ENCODE results near the gene AOPEP.

The AOPEP gene

DNA sequence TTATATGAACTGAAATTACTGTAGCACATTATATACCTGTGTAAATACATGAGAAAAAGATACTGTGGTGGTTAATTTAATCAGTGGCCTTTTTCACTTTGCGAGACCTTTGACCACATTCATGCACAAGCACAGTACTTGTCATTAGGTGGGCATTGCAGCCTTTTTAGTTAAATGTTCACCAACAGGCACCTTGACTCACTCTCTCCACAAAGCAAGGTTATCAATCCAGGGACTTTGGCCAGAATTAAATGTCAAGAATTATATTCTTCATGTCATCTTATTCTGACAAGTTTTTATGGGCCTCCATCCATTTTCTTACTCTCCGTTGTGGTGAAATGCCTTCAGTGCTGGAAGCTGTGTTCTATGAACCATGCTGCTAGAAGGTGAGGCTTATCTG lies 72.2 kb downstream of the AOPEP start:
- no peak for DNase-seq

GRCh38 chr9:94799578-94800264 lies 73.2 kb downstream of the AOPEP start:
- no peak for DNase-seq

DNA sequence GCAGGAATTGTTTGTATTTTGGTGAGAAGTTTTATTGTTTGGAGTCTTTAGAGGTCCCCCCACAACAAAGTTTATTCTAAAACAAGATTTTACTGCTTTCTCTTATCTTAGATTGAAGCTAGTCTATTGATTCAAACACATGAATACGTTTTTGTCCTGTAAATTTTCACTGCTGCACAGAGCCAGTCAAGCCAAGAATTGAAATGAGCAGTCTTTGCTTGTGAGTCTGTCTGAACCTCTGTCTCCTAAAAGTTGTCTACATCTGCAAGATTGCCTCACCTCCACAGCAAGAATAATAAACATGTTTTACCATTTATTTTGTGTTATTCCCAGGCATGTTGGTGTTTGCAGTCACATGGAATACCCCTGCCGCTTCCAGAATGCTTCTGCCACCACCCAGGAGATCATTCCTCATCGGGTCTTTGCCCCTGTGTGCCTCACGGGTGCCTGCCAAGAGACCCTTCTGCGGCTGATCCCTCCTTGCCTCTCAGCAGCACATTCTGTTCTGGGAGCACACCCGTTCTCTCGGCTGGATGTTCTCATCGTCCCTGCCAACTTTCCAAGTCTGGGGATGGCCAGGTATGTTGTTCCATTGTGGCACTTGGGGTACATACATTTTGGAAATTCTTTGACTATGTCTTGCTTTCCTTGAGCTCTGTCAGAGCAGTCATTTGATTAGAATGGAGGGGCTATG lies 74.1 kb downstream of the AOPEP start:
- no peak for DNase-seq

DNA sequence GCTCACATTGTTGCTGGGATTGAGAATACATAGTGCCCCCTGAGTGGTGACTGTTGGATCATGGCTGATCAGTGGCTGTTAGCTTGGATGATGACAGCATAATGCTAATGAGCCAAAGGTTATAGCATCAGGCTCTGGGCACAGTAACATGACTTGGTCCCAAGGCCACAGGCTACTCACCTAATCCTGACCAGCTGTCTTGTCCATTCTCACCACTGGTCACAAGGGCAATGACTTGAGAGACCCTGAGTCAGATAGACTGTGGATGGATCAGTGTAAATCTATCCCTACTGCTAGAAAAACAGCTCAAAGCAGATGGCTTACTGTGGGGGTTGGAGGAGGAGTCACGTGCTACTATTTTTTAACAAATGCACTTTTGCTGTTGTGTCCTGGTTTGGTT lies 74.7 kb downstream of the AOPEP start:
- no peak for DNase-seq

DNA sequence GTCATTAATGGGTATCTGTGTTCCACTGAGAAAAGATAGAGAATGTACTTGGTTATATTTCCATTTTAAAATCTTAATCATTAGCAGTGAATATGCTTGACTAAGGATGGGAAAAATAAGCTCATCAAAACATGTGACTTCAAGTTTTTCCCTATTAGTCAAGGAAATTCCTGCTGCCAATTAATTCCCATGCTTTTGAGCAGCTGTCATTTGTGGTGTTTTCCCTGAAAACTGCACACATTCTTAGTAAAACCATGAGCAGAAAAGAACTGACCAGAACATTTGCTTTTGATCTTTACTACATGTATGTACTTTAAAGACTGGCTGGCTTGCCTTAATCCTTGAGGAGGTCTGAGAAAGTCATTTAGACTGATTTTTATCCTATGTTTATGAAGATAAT lies 75.2 kb downstream of the AOPEP start:
- DNase-seq, result no peak

- no peak for DNase-seq
These were observed 75.8 kb downstream of the AOPEP start for GRCh38 chr9:94802251-94802650.

- DNase-seq, result no peak
These were observed 76.3 kb downstream of the AOPEP start for GRCh38 chr9:94802793-94803192.

- no peak for DNase-seq
These were observed 77.8 kb downstream of the AOPEP start for GRCh38 chr9:94804316-94804715.

DNA sequence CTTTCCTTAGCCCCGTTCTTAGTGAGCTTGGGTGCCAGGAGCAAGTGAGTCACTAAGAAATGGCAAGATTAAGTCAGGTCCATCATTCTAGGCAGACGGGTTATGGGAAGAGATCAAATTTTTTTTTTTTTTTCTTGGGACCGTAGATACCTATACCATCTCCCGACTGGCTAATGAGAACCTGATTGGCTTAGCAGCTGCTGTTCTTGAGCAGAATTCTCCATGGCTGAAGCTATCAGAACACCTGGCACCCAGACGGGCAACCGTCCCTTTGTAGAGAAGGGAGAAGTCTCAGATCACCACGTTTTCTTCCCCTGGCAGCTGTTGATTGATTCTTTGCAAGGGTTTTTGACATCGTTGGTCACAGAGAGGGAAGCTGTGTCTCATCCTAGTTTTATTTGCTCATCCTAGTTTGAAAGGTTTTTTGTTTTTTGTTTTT lies 78.6 kb downstream of the AOPEP start:
- no peak for DNase-seq

- DNase-seq, result no peak
These were observed 79.1 kb downstream of the AOPEP start for GRCh38 chr9:94805585-94805984.

DNA sequence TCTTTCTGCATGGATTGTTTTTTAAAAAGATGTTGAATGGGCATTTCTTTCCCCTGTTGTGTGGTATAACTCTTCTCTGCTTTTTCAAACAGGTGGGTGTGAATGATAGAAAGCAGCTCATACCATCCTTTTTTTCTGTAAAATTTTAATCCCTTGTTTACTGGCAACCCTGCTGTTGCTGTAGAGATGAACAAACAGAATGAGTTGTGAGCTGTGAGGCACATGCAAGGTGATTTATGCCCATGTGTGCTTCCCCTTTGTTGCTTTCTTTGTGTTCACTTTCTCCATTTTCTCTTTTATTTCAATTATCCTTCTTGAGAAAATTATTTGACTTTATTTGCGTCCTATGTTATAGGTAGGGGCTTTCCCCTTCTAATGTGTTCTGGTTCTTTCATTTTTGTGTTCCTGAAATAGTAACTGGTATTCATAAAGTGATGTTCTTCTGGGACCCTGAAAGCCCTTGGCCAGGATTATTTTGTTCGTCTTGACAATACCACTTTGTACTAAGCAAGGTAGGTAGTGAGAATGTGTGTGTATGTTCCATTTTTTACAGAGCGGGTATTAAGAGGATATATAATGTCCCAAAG lies 79.9 kb downstream of the AOPEP start:
- no peak for DNase-seq

- DNase-seq, result no peak
These were observed 81.1 kb downstream of the AOPEP start for GRCh38 chr9:94807556-94807955.

- no peak for DNase-seq
These were observed 82.6 kb downstream of the AOPEP start for GRCh38 chr9:94808926-94809700.

DNA sequence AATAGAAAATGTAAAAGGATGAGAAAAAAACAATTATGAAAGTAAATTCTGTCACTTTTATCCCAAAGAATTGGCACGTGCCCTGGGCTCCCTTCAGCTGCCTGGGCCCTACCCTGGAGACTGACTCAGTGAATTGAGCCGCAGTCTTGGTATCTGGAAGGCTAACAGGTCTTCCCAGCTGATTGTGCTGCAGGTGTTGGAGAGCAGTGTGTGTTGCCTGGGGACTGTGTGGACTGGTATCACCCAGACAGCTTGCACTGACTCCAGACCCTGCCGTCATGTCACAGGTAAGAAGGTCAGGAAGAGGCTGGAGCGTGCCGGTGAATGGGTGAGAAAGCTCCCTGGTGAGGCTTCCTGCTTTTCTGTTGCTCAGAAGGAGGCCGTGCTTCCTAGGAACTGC lies 83.3 kb downstream of the AOPEP start:
- no peak for DNase-seq

GRCh38 chr9:94811074-94811473 lies 84.6 kb downstream of the AOPEP start:
- no peak for DNase-seq

GRCh38 chr9:94812343-94812742 lies 85.8 kb downstream of the AOPEP start:
- DNase-seq, result no peak

DNA sequence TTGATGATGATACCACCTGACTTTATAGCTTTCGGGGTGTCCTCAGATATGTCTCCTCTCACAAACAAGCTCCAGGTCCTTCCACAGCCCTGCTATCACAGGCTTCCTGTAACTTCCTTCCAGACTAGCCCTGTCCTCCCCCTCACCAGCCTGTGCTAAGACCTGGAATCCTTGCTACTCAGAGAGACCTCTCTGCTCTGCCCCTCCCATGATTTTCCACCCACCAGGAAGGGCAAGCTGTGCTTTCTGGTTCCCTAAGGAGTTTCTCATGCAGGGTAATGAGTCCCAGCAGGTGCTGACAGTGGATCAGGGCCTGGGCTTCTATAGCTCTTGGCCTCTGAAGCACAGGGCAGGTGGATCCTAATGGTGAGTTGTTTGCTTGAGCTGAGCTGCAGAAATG lies 86.9 kb downstream of the AOPEP start:
- DNase-seq, result no peak

DNA sequence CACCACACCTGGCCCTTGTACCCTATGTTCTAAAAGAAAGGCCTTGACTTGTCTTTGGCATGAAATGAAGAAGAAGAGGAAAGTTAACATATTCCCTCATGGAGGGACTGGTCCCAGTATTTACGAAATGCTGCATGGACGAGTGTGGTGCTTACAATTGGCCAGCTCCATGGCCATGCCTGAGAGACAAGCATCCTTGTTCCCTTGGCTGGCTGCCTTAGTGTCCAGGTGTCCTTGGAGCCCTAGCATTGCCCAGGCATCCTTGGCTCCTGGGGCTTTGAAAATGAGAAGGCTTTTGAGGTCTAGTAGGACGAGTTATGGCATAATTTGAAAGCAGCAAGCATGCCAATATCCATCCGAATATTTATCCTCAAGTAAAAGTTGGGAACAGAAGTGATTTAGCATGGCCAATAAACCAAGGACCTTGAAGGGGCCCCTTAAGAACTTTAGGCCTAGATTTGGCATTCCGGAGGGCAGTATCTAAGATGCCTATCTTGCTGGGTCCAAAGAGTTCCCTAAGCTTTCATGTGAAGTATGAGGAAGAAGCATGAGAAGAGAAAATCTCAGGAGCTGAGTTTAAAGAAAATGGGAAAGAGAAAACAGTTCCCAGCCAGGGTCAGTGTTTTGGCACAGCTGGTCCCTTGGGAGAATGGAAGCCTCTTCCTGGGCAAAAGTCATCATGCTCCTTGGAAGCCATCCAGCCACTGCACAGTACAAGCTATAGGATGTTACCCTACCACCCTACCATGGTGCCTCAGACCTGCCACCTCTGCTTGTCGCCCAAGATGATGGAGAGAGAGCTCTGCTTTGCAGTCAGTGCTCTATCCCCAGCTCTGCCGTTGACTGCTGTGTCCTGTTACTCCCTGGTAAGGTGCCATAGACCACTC lies 91.0 kb downstream of the AOPEP start:
- no peak for DNase-seq

DNA sequence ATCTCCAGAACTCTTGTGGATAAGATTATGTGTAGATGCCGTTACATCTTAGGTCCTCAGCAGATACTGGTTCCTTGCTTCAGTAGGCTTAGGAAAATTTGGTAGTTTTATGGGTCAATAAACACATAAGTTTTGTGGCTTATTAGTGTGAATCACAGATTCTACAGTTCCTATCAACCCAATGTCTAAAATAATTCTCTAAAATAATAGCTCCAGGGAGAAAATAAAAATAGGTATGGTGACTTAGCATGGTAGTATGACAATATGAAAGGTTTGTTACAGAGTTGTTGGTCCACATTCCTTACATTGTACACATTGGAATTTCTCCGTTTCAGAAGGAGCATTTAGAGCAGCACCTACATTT lies 91.7 kb downstream of the AOPEP start:
- DNase-seq, result no peak

DNA sequence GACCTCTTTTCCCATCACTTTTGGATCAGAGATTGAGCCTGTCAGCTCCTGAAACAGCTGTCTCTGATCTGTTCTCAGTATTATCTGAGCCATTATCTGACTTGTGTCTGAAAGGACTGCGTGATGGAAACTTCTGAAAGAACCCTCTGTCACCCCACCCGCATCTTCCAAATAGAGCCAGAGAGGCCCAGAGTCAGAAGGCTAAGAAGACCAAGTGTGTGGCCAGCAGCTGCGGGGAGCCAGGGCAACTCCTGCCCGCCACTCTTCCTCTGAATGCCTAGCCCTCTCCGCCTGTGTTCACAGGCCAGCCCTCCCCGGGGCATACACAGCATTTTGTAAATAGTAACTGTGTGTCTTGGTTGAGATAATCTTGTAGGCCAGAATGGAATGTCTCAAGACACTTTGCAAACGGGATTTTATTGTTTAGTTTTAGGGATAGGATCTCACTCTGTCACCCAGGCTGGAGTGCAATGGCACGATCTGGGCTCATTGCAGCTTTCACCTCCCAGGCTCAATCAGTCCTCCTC lies 92.7 kb downstream of the AOPEP start:
- no peak for DNase-seq

GRCh38 chr9:94821098-94821887 lies 94.8 kb downstream of the AOPEP start:
- no peak for DNase-seq

Measured in T-helper 9 cell (primary cell).